ENCODE data around the gene KRTAP10-5. TPM values are rescaled to one million over a fixed set of nuclear protein-coding genes. Genes with fewer than 3 reads are reported as not detected.
"Not testable (repeated sequence)": the region's sequence is repeated elsewhere in the genome, so short reads cannot be mapped to it uniquely, and the experiment has no call there.

Gene KRTAP10-5
- total RNA-seq, 1 donor, result not detected

DNA sequence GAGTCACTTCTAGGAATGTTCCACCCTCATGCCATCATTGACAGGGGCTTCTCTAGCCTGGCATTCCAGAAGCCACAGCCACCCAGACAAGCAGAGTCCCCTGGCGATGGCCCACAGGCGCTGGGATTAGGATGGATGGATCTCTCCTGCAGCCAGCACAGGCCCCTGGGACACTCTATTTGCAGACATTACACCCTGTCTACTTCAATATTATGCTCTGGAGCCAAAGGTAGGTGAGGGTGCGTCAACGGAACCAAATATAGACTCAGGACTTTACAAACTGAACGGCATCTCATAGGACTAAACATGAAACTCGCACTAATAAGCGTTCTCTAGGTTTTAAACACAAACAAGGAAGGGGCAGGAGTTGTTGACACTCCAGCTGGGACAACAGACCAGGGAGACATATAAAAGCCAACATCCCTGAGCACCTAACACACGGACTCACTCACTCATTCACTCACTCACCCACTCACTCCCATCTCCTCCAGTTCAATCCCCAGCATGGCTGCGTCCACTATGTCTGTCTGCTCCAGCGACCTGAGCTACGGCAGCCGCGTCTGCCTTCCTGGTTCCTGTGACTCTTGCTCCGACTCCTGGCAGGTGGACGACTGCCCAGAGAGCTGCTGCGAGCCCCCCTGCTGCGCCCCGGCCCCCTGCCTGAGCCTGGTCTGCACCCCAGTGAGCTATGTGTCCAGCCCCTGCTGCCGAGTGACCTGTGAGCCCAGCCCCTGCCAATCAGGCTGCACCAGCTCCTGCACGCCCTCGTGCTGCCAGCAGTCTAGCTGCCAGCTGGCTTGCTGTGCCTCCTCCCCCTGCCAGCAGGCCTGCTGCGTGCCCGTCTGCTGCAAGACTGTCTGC is 19.9 kb upstream of the KRTAP10-5 start, which contains the start of gene KRTAP10-7:
KRTAP10-7 (plus strand) TSS at position 480 of the 861 bp plus-strand sequence; CDS start at position 505, 25 bp downstream.
- H3K4me3 ChIP-seq (ENCODE audit: low read length); H3K4me1 ChIP-seq (ENCODE audit: insufficient read depth, low read length); H3K27me3 ChIP-seq (ENCODE audit: insufficient read depth, low read length); H3K9me3 ChIP-seq (ENCODE audit: low read depth, low read length): not testable (repeated sequence)

DNA sequence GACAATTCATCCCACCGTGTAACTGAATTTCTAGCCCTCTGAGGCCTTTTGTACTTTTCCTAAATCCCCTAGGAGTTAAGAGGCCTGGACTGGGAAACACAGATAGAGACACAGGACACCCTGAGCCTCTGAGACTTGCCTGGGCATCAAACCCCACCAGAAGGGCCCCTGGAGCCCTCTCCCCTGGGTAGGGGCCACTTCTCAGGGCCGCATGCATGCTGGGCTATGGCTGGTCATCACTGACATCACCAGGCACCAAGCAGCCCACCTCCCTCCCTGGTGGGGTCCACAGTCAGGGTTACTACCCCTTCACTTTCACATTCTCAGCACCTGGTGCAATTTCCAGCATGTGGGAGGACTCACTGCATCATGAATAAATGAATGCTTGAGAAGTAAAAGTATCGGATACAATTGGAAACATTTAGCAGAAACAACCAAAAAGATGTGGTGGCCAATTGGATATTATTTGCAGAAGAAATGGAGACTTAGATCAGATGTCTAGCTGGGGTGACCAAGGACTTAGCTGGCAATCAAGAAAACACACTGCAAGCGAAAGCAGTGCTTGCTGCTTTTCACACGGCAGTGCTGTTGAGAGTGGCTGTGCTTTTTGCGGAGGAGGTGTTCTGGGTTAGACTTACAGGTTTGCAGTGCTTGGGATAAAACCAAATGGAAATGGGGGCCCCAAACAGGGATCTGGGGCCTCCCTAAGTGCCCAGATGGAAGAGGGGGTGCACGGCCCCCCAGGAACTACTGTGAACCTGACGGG is 19.0 kb upstream of the KRTAP10-5 start:
- no peaks in the 10 kb centered on the region for H3K27me3 ChIP-seq (ENCODE audit: insufficient read depth, low read length)
- no peaks in the 10 kb centered on the region for H3K4me1 ChIP-seq (ENCODE audit: insufficient read depth, low read length)
- no peak overlapping the region for H3K4me3 ChIP-seq (ENCODE audit: low read length)
- no peaks in the 10 kb centered on the region for H3K9me3 ChIP-seq (ENCODE audit: low read depth, low read length)

GRCh38 chr21:44598061-44598460 is 17.7 kb upstream of the KRTAP10-5 start:
- Histone ChIP-seq H3K4me1 (ENCODE audit: insufficient read depth, low read length) (no peaks in the 10 kb centered on the region), H3K9me3 (ENCODE audit: low read depth, low read length) (no peaks in the 10 kb centered on the region), H3K4me3 (ENCODE audit: low read length) (no peak overlapping the region), H3K27me3 (ENCODE audit: insufficient read depth, low read length) (no peaks in the 10 kb centered on the region)

- no peak overlapping the region for H3K4me3 ChIP-seq (ENCODE audit: low read length)
- no peaks in the 10 kb centered on the region for H3K9me3 ChIP-seq (ENCODE audit: low read depth, low read length)
- no peaks in the 10 kb centered on the region for H3K27me3 ChIP-seq (ENCODE audit: insufficient read depth, low read length)
- H3K4me1 ChIP-seq (ENCODE audit: insufficient read depth, low read length), result no peaks in the 10 kb centered on the region
Measured at GRCh38 chr21:44596068-44596725, 15.8 kb upstream of the KRTAP10-5 start.

GRCh38 chr21:44595524-44595923 is 15.1 kb upstream of the KRTAP10-5 start:
- no peaks in the 10 kb centered on the region for H3K27me3 ChIP-seq (ENCODE audit: insufficient read depth, low read length)
- no peaks in the 10 kb centered on the region for H3K9me3 ChIP-seq (ENCODE audit: low read depth, low read length)
- H3K4me3 ChIP-seq (ENCODE audit: low read length), result no peak overlapping the region
- no peaks in the 10 kb centered on the region for H3K4me1 ChIP-seq (ENCODE audit: insufficient read depth, low read length)

- no peaks in the 10 kb centered on the region for H3K9me3 ChIP-seq (ENCODE audit: low read depth, low read length)
- no peaks in the 10 kb centered on the region for H3K4me1 ChIP-seq (ENCODE audit: insufficient read depth, low read length)
- H3K4me3 ChIP-seq (ENCODE audit: low read length), result no peak overlapping the region
- H3K27me3 ChIP-seq (ENCODE audit: insufficient read depth, low read length), result no peaks in the 10 kb centered on the region
Measured at GRCh38 chr21:44594406-44594916, 14.1 kb upstream of the KRTAP10-5 start.

- no peak overlapping the region for H3K4me3 ChIP-seq (ENCODE audit: low read length)
- no peaks in the 10 kb centered on the region for H3K4me1 ChIP-seq (ENCODE audit: insufficient read depth, low read length)
- no peaks in the 10 kb centered on the region for H3K27me3 ChIP-seq (ENCODE audit: insufficient read depth, low read length)
- H3K9me3 ChIP-seq (ENCODE audit: low read depth, low read length), result no peaks in the 10 kb centered on the region
Measured at GRCh38 chr21:44593598-44594405, 13.4 kb upstream of the KRTAP10-5 start.

GRCh38 chr21:44592446-44593311 is 12.3 kb upstream of the KRTAP10-5 start, which contains the start of gene KRTAP10-6:
Gene KRTAP10-6 (minus strand): TSS chr21:44592505. CDS start chr21:44592484, 21 bp downstream.
- H3K27me3 ChIP-seq (ENCODE audit: insufficient read depth, low read length), result no peaks in the 10 kb centered on the region
- H3K9me3 ChIP-seq (ENCODE audit: low read depth, low read length), result no peaks in the 10 kb centered on the region
- H3K4me3 ChIP-seq (ENCODE audit: low read length), result no peak within 1 kb of the TSS
- no peaks in the 10 kb centered on the region for H3K4me1 ChIP-seq (ENCODE audit: insufficient read depth, low read length)

GRCh38 chr21:44591801-44592130 is 11.4 kb upstream of the KRTAP10-5 start:
- H3K4me1 ChIP-seq (ENCODE audit: insufficient read depth, low read length), result not testable (repeated sequence)

DNA sequence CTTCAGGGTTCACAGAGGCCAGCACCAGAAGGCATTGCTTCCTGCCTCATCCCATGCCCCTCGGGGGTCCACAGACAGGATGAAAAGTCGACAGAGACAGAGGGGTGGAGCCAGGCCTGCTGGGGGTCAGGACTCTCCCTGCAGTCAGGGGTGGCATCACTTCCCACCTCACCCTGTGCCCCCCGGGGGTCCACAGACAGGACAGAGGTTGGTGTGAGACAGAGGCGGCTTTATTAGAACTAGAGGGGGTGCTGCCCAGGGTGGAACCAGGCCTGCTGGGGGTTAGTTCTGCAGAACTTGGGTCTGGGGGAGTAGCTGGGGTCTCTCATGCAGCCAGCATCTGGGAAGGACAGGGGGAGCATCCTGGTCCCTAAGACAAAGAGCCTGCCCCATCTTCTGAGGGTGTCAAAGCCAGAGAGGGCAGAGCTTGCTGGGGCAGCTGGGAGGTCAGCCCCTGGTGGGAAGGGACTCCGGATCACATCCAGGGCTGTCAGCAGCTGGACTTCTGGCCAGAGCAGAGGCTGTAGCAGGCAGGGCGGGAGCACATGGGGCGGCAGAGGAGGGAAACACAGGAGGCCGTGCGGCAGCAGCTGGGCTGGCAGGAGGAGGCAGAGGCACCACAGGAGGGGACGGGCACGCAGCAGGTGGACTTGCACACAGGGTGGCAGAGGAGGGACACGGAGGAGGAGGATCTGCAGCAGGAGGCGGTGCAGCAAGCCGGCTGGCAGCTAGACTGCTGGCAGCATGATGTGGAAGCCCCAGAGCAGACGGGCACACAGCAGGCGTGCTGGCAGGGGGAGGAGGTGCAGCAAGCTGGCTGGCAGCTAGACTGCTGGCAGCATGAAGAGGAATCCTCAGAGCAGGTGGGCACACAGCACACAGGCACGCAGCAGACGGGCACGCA is 10.7 kb upstream of the KRTAP10-5 start:
- H3K9me3 ChIP-seq (ENCODE audit: low read depth, low read length); H3K4me1 ChIP-seq (ENCODE audit: insufficient read depth, low read length); H3K27me3 ChIP-seq (ENCODE audit: insufficient read depth, low read length); H3K4me3 ChIP-seq (ENCODE audit: low read length): not testable (repeated sequence)

More at GRCh38 chr21:44591801-44592130, 11.4 kb upstream of the KRTAP10-5 start:
- H3K27me3 ChIP-seq (ENCODE audit: insufficient read depth, low read length); H3K4me3 ChIP-seq (ENCODE audit: low read length); H3K9me3 ChIP-seq (ENCODE audit: low read depth, low read length): not testable (repeated sequence)

GRCh38 chr21:44590311-44590721 is 9.9 kb upstream of the KRTAP10-5 start:
- Histone ChIP-seq H3K4me1 (ENCODE audit: insufficient read depth, low read length) (no peaks in the 10 kb centered on the region), H3K27me3 (ENCODE audit: insufficient read depth, low read length) (peaks cover 3% of the 10 kb centered on the region), H3K9me3 (ENCODE audit: low read depth, low read length) (no peaks in the 10 kb centered on the region)

GRCh38 chr21:44589586-44590305 is 9.3 kb upstream of the KRTAP10-5 start:
- Histone ChIP-seq H3K4me3 (ENCODE audit: low read length) (no peak overlapping the region), H3K9me3 (ENCODE audit: low read depth, low read length) (no peaks in the 10 kb centered on the region), H3K4me1 (ENCODE audit: insufficient read depth, low read length) (no peaks in the 10 kb centered on the region), H3K27me3 (ENCODE audit: insufficient read depth, low read length) (peaks cover 4% of the 10 kb centered on the region)

More at GRCh38 chr21:44590311-44590721, 9.9 kb upstream of the KRTAP10-5 start:
- no peak overlapping the region for H3K4me3 ChIP-seq (ENCODE audit: low read length)

Data from mononuclear cell (primary cell).